HG03521 (cell line): Measurements from ENCODE around the gene ZFYVE28.

Experiments
- ATAC-seq: cut with Tn5 transposase; IDR thresholded peaks from one replicate; pipeline ENCODE4 v1.9.1; 2021; ENCODE audit warnings: mild to moderate bottlenecking, moderate library complexity; ENCODE audit not compliant: unreplicated experiment

The ZFYVE28 gene

DNA sequence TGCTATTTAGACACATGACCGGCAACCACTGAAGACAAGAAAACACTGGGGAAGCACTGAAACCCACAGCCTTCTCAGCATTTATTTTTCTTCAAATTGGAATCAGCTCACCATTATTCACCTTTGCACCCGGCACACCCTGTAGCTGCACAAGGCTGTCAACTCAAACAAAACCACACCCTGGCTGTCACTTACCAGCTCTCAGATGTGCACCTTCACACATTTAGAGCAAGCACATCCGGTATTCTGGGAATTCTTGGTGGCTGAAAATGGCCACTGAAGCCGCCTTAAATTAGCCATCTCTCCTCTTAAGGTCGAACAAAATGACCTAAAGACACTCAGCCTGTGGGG is 5.9 kb downstream of the ZFYVE28 start:
- ATAC-seq: peak; percentile 33

DNA sequence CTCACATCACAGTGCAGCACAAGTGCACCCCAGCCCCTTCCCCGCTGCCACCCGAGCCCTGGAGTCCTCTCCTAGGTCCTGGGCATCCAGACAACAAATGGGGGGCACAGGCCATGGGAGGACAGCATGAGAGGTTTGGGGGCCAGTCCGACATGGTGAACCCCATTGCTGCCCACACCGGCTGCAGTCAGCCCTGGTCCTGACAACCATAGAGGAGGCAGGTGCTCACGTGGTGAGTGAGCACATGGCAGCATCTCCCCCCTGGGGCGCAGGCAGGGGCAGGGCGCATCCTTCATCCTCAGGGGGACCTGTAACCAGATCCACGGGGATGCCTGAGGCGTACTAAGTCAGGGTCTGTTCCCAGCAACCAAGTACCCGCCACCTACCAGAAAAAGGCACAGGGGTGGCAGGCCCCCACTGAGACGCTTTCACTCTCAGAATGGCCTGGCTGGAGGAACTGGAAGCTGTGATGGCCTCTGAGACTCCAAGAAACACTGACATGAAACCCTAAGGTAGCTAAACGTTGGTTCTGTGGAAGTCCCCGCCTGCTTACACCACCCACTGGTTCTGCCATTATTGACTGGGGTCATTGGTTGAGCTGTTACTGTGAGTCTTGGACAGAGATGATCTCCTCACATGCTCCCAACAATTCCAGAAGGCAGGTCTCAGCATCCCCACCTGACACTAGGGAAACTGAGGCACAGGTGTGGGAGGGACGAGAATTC is 6.5 kb downstream of the ZFYVE28 start:
- no peak for ATAC-seq

DNA sequence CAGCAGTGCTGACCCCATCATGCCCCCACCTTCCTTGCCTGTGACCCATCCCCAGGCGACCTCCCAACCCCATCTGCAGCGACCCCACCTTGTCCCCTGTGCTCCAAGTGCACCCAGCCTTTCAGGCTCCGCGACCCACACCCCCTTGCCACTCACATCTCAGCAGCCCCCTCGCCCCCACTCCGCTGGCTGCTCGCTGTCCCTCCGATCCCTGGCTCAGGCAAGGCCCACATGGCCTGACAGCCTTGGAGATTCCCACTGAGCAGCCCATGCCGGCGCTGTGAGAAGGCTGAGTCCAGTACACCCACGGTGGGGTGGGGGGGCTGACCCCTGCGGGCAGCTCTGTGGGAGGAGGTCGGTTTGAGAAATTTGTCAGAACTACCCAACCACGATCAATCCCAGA is 9.1 kb downstream of the ZFYVE28 start:
- ATAC-seq: no peak

DNA sequence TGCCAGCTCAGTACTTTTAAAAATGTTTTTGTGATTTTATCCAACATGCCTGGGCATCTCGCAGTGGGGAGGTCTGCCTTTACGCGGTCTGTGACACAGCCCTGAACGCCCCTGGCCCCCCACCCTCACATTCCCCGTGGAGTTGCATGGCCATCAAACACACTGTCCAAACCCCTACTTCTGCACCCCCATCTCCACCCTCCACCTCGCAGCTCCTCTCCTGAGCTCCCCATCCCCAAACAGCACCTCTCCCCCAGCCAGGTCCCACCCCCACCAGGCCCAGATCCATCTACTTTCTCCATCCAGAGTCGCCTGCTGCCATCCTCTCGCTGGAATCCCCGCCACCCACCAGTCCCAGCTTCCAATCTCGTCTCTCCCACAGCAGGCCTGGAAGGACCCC is 9.5 kb downstream of the ZFYVE28 start:
- ATAC-seq: no peak

DNA sequence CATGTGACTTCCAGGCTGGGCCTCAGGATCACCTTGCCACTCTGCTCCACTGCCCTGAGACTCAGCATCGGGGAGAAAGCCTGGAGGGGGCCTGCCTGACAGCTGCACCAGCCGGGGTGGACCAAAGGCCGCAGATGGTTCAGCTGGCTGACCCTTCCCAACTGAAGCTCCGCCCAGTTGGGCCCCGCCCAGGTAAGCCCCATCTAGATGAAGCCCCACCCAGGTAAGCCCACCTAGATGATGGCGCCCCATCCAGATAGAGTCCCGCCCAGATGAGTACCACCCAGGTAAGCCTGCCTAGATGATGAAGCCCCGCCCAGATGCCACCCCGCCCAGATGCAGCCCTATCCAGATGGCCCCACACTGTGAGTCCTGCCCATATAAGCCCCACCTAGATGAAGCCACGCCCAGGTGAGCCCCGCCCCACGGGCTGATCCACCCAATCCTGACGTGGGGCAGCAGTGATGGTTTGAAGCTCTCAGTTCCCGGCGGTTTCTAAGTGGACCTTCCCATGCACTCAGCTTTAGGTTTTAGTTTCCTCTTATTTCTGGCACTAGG is 10.0 kb downstream of the ZFYVE28 start:
- ATAC-seq: no peak

DNA sequence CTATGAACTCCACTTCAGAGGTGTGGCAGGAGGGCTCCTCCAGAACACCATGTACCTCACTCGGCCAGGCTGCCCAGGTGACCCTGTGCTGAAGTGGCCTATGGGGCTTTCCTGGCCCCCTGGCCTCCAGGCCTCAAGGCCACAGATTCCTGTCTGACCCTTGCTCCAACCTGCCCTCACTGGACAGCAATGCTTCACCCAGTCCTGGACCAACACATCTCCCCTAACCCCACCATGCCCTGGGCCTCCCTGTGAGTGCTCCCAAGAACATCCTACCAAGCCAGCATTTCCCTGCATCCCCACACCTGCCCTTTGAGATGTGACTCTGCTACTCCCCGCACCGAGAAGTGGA is 10.5 kb downstream of the ZFYVE28 start:
- no peak for ATAC-seq

DNA sequence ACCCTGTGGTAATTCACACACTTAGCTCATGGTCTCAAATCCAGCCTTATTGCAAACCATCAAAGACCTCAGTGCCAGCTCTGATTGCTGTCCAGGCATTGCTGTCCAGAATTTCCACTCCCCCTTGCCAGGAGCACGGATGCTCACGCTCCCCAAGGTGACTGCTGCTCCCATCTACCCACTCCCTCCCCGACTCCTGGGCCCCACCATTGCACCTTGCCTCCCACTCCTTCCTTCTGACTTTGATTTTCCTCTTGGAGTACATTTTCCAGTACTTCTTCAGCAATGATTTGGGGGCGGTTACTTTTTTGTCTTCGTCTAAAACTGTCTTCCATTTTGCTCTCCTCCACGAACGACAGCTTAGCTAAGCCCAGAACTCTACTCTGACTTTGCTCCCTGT is 11.5 kb downstream of the ZFYVE28 start:
- ATAC-seq: no peak

DNA sequence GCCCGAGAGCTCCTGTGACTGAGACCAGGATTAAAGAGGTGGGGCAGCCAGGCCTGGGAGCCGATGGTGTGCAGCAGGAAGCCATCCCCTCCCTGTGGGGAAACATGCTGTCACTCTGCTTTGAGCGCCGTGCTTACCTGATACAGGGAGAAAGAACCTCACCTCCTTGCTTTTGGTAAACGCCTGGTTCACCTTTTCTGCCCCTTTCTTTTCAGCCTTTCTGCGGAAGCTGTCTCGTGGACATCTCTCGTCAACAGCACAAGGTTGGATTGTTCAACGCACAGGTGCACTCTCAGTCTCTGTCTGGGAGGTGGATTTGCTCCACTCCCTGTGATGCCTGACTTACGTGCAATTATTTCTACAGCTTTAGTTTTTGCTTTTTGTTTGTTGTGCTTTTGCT is 12.0 kb downstream of the ZFYVE28 start:
- no peak for ATAC-seq

DNA sequence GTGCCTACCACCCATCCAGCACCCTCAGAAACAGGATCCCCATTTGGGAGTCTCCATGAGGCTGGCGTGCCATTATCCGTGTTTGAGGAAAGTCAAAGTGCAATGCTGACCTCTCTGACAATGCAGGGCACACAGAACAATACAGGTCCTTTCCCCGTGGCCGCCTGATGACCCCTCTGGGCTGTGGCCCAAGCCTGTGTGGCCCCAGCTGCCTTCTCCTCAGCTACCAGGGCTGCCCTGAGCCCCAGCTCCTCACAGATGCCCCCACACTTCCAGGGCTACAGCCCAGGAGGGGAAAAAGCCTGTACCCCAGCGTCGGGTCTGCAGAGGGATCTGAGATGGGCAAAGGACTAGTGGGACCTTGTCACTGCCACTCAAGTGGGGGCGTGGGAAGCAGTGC is 15.5 kb downstream of the ZFYVE28 start:
- ATAC-seq: no peak

DNA sequence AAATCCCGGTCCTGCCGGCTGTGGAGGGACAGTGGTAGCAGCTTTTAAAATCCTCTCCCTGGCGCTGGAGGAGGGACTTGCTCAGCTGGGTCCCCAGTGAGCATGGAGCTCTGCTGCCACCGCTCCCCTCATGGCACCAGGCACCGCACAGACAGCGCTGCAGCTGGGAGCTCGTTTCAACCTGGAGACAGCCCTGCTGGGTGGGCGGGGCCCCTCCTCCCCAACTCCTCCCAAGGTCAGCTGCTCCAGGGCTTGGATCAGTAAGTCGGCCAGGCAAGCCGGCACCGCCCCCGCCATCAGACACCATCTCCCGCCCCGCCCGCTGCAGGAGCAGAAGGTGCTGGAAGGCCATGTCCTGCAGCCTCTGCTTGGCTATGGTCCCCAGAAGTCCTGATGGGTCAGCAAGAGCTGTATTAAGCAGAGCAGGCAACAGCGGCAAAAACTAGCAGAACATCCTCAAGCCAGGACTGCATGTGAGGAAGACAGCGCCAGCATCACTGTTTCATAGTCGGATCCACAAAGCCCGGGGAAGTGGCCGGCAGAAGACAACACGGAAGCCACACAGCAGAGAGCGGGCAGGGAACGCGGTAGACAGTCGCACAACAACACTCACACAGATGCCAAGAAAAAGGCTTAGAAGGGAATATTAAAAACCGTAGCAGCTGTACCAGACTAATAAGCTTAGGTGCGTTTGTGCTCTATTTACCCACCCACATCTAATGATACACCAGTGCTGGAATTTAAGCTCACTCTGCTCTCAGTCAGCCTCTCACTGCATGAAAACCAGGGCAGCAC is 16.2 kb downstream of the ZFYVE28 start:
- ATAC-seq: no peak

DNA sequence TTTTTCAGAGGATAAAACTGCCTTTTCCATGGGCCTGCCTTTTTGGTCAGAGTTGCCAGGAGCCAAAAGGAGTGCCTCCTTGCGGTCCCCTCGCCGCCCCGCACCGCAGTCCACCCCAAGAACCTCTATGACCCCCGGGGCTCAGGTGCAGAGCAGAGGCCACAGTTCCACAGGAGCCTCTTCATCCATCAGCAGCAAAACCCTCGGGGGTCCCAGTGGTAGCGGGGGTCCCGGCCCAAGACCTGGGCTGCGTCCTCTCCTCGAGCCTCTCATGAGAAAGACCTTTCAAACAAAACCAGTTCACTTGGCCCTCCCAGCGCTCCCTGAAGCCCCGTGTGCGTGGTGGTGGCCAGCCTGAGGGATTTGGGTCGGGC is 16.8 kb downstream of the ZFYVE28 start:
- no peak for ATAC-seq

DNA sequence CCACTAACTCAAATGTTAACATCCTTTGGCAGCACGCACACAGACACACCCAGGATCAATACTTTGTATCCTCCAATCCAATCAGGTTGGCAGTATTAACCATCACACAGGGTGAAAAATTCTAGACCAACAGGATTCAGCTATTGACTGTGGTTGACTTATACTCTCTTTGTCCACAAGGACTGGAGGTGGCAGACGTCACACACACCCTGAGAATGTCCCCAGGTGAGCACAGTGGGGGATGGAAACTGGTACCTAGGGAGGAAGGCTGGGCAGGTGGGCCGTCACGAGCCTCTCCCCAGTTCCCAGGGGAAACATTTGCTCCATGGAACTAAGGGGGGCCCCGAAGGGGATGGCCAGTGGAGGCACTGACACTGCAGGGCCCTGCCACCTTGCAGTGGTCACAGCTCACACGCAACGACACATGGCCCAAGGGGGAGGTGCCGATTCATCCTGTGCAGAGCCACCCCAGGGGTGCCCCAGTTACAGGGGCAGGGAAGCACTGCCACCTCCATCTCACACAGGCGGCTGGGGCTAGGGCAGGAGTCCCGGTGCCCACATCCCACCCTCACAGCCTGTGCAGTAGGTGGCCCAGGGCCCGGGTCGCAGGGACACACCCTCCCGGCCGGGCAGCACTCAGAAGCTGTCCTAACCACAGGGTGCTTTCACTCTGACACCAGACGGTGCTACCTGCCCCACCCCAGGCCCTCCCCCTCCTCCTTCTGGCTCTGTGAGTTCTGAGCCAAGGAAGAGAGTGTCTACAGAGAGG is 17.4 kb downstream of the ZFYVE28 start:
- no peak for ATAC-seq

DNA sequence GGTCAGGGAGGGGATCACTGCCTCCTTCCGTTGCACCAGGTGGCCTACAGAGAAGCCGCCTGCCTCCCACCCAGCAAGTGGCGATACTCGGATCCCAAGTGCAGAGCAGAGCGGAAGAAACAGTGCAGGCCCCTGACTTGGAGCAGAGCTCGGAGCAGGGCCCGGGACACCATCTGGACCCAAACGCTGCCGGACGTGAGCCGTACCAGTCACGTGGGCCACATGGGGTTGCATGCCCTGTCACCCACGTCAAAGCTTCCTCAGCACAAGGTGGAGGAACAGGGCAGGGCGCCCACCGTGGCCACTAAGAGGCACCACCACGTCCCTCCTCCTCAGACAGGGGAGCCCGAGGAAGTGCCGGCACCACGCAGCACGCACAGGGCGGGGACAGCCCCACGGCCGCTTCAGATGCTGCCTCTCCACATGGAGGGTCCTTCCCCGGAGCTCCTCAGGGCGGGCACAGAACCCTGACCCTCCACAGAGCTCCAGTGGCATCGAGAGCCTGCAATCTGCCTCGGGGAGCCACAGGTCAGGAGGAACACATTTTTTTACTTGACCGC is 18.7 kb downstream of the ZFYVE28 start:
- no peak for ATAC-seq

DNA sequence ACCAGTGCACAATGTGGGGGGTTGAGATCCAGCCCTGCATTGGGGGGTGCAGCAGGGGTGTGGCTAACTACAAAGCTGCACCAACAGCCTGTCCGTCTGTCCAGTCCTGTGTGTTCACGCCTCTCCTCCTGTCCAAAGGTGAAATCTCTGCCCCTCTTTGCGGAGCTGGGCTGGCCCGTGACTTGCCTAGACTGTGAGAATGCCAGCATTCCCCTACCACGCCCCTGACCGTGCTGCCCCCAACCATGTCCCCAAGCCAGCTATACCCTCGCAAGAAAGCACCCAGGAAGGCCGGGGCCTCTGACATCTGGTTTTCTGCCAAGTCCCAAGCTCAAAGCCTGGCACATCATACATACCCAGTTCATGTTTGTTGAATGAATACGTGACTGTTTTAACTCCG is 19.2 kb downstream of the ZFYVE28 start:
- no peak for ATAC-seq

DNA sequence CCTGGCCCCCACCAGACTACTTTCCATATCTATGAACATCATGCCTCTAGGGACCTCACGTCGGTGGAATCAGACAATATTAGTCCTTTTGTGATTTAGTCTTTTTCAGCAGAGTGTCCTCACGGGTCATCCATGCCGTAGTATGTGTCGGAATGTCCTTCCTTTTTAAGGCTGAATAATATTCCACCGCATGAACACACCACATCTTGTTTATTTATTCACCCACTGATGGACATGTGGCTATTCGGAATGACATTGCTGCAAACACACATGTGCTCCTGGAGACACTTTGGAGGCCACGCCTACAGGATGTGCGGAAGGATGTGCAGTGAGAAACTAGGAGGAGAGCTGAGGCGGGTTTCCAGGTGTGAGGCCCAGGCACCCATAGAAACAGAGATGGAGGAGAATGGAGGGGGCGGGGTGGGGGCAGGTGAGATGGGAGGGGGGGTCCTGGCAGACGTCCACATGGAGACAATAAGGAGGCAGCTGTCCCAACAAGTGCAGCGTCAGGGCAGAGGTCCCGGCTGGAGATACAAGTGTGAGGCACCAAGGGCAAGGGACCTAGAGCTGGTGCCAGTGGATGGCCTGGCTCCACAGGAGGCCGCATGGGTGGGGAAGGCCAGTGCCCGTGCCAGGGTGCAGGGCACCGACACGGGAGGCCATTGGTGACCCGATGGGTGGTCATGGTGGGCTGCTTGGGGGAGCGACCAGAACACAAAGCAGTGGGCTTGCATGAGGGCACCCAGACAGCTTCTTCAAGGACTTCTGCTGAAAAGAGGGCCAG is 20.7 kb downstream of the ZFYVE28 start:
- no peak for ATAC-seq

DNA sequence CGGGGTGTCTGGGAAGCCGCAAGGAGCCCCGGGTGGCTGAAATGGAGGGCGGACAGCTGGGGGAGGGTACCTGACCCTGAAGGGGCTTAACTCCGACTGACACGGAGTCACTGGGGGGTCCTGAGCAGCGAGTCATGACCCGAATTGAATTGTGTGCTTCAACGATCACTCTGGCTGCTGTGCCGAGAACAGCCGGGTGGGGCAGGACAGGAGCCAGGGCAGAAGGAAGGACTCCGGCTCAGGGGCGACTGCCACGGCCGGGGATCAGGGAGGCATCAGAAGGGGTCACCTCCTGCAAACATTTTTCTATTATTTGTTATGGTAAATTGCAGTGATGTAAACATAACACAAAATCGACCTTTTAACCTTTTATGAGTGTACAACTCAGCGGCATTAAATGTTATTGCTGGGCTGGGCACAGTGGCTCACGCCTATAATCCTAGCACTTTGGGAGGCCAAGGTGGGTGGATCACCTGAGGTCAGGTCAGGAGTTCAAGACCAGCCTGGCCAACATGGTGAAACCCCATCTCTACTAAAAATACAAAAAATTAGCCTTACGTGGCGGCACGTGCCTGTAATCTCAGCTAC is 21.6 kb downstream of the ZFYVE28 start:
- no peak for ATAC-seq

DNA sequence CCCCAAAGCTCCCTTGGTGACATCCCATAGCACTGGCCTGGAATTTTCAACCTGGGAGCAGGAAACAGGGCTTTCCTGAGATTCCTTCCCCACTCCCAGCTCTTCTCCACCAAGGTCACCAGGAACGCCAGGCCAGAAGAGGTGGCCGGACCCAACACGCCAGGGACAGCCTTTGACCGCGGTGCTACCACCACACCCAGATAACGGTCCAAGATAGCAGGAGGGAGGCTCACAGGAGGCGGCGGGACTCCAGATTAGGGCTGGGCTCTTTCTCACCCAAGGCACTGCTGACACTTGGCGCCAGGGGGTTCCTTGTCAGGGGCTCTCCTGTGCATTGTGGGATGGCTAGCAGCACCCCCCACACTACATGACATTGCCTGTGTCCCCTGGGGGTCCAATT is 22.9 kb downstream of the ZFYVE28 start:
- no peak for ATAC-seq

DNA sequence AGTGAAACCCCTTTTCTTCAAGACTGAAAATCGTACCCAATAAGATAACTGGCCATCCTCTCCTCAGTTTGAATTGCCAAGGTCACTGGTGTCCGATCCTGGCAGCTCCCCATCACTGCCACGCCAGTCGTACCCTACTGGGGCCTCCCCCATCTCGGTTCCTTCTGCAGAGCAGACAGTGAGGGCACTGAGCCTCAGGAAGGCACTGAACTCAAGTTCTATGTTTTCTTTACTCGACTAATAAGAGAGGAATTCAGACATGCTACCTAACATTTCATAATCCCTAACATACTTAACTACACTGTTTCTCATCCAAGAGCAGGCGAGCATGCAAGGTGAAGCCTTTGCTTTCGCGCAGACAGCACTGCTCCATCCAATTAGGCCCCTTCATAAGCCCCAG is 23.4 kb downstream of the ZFYVE28 start:
- ATAC-seq: no peak

DNA sequence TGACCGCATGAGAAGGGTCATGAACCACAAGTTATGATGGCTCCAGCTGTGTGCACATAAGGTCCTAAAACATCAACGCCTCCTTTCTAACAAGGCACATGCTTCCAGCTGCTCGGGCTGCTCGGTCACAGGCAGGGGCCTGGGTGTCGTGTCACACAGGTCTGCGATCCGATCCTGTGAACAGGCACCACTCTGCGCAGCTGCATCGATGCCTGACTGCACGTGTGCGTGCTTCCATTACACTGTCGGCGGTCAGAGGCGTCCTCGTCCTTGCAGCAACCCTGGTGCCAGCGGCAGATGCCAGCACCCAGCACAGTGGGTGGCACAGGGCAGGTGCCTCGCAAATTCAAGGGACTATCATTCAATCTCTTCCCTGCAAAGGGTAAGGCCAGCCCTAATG is 23.9 kb downstream of the ZFYVE28 start:
- ATAC-seq: no peak
